Activated naive CD8-positive, alpha-beta T cell treated with anti-CD3 and anti-CD28 coated beads for 36 hours (primary cell): ENCODE measurements around the gene OSGIN1. TPM values are rescaled to one million over a fixed set of nuclear protein-coding genes. Genes with fewer than 3 reads are reported as not detected.
A peak's percentile ranks its signal among the peaks of the same experiment; 100 is the strongest.

ENCODE experiments used
- DNase-seq: peaks from one replicate; pipeline ENCODE4 v3.0.0; 2021
- H3K27ac Mint-ChIP-seq: one replicate; pipeline ENCODE4 v1.8.0; 2022; ENCODE audit warnings: mild to moderate bottlenecking, moderate library complexity, mixed read lengths
- H3K27me3 Mint-ChIP-seq: one replicate; pipeline ENCODE4 v1.8.0; 2022; ENCODE audit warnings: mild to moderate bottlenecking, mixed read lengths
- H3K36me3 Mint-ChIP-seq: one replicate; pipeline ENCODE4 v1.8.0; 2021; ENCODE audit warnings: mild to moderate bottlenecking, mixed read lengths
- H3K4me1 Mint-ChIP-seq: one replicate; pipeline ENCODE4 v1.8.0; 2021; ENCODE audit warnings: mixed read lengths
- H3K4me3 Mint-ChIP-seq: one replicate; pipeline ENCODE4 v1.8.0; 2022; ENCODE audit warnings: mild to moderate bottlenecking, moderate library complexity, mixed read lengths
- H3K9me3 Mint-ChIP-seq: one replicate; pipeline ENCODE4 v1.8.0; 2022; ENCODE audit warnings: mixed read lengths
- total RNA-seq, 2 experiments: library from RNA; stranded (reverse); gene quantifications; one replicate each; pipeline ENCODE4 v1.2.3, GENCODE V29; 2021

Gene OSGIN1
- total RNA-seq, 2 experiments from 2014 or later: 0.92 to 1.8 TPM

GRCh38 chr16:84005391-84005790 is 52.4 kb downstream of the OSGIN1 start:
- H3K36me3 Mint-ChIP-seq: no peaks in the 10 kb centered on the region
- H3K4me3 Mint-ChIP-seq: no peak overlapping the region
- H3K27ac Mint-ChIP-seq: no peak overlapping the region
- H3K27me3 Mint-ChIP-seq: peaks cover 3% of the 10 kb centered on the region
- no peaks in the 10 kb centered on the region for H3K4me1 Mint-ChIP-seq
- DNase-seq: no peak
- H3K9me3 Mint-ChIP-seq: no peaks in the 10 kb centered on the region

DNA sequence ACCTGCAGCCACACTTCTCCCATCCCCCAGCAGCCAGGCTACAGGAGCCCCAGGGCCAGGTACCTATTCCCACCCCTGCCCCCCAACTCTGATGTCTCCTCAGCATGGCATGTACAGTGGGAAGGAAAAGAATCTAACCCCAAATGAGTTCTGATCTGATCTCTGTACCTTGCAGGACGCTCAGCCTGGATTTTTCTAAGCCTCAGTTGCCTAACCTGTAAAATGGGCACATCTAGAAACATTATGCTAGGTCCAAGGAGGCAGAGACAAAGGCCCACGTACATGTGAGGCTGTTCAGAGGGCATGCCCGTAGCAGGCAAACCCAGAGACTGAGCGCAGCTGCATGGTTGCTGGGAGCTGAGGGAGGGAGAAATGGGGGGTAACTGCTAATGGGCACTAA is 54.5 kb downstream of the OSGIN1 start:
- Mint-ChIP-seq H3K9me3 (no peaks in the 10 kb centered on the region), H3K27ac (no peak overlapping the region), H3K36me3 (no peaks in the 10 kb centered on the region), H3K27me3 (peaks cover 7% of the 10 kb centered on the region), H3K4me3 (no peak overlapping the region), H3K4me1 (no peaks in the 10 kb centered on the region)
- DNase-seq: no peak

- H3K27me3 Mint-ChIP-seq: peaks cover 7% of the 10 kb centered on the region
These were observed 54.9 kb downstream of the OSGIN1 start for GRCh38 chr16:84007965-84008364.

DNA sequence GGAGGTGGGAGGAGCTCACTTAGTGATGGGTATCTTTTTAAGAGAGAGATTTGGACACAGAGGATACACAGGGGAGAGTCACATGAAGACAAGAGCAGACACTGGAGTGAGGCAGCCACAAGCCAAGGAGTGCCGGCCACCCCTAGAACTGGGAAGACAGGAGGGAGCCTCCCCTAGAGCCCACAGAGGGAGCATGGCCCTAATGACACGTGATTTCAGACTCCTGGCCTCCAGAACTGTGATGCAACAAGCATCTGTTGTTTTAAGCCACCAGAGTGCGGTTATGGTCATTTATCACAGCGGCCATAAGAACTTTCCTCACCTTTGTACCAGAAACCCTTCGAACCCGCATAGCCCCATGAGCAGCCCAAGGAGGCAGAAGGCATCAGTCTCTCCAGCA is 56.2 kb downstream of the OSGIN1 start:
- Mint-ChIP-seq H3K36me3 (no peaks in the 10 kb centered on the region), H3K27me3 (peaks cover 7% of the 10 kb centered on the region), H3K9me3 (no peaks in the 10 kb centered on the region), H3K4me1 (peaks cover 3% of the 10 kb centered on the region), H3K4me3 (no peak overlapping the region), H3K27ac (no peak overlapping the region)
- no peak for DNase-seq

More at GRCh38 chr16:84007965-84008364, 54.9 kb downstream of the OSGIN1 start:
- Mint-ChIP-seq H3K36me3 (no peaks in the 10 kb centered on the region), H3K27ac (no peak overlapping the region), H3K4me1 (no peaks in the 10 kb centered on the region), H3K4me3 (no peak overlapping the region), H3K9me3 (no peaks in the 10 kb centered on the region)
- no peak for DNase-seq

DNA sequence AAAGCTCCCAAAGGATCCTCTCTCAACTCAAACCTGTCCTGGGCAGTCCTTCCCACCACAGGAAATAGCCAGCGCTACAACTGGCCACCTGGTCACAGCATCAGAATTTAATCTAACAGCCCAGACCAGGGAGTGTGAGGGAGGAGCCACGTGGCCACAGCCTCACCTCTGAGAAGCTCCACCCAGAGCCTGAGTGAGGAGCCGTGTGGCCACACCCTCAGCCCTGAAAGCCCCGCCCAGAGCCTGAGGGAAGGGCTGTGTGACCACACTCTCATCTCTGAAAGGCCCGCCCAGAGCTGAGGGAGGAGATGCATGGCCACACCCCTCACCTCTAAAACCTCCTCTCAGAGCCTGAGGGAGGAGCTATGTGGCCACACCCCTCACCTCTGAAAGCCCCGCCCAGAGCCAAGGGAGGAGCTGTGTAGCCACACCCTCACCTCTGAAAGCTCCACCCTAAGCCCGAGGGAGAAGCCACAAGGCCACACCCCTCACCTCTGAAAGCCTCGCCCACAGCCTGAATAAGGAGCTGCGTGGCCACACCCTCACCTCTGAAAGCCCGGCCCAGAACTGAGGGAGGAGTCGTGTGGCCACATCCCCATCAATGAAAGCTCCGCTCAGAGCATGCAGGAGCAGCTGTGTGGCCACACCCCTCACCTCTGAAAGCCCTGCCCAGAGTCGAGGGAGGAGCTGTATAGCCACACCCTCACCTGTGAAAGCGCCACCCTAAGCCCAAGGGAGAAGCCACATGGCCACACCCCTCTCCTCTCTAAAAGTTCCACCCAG is 60.9 kb downstream of the OSGIN1 start:
- Mint-ChIP-seq H3K9me3 (no peaks in the 10 kb centered on the region), H3K4me1 (peaks cover 5% of the 10 kb centered on the region), H3K36me3 (no peaks in the 10 kb centered on the region), H3K4me3 (no peak overlapping the region), H3K27ac (no peak overlapping the region), H3K27me3 (peaks cover 11% of the 10 kb centered on the region)
- DNase-seq: peak; percentile 76

DNA sequence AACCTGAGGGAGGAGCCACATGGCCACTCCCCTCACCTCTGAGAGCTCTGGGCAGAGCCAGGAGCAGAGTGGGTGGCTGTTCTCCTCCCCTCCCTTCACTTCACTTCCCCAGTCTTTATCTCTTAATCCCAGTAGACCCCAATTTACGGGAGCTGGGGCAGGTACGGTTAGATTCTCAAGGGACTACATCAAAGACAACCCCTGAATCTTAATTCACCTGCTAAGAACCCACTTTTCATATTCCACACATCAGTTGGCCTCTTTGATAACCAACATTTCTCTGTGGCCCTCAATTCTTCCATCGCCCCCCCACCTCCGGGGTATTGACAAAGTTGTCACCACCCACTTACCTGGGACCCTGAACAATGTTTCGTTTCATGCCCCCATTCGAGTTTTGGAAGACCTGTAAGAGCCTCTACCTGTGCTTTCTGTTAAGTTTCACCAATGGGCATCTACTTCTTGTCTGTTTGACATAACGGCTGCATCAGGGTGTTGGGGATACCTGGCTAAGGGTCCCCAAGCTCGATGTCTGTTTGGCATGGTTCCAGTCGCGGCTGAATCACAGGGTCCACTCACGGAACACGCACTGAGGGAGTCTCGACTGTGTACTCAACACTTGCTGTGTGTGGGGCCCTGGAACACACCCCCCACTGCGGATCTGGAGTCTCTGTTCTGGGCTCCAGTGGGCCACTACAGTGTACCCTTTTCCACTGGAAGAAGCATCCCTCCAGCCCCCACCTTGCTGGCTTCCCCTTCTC is 61.7 kb downstream of the OSGIN1 start:
- Mint-ChIP-seq H3K36me3 (no peaks in the 10 kb centered on the region), H3K27me3 (peaks cover 16% of the 10 kb centered on the region), H3K9me3 (no peaks in the 10 kb centered on the region), H3K27ac (no peak overlapping the region), H3K4me3 (no peak overlapping the region), H3K4me1 (peaks cover 5% of the 10 kb centered on the region)
- no peak for DNase-seq

DNA sequence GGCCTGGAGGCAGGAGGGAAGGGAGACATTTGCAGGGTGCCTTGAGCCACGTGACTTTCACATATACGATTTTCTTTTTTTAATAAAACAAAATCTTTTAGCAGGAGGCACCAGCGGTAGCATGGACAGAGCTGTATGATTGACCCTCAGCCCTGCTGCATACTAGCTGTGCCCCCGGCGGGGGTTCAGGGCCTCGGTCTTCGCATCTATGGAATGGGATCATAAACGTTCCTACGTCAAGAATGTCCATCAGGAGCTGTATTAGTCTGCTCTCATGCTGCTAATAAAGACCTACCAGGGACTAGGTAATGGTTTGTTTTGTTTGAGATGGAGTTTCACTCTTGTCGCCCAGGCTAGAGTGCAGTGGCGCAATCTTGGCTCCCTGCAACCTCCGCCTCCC is 62.4 kb downstream of the OSGIN1 start:
- H3K27ac Mint-ChIP-seq: no peak overlapping the region
- H3K4me3 Mint-ChIP-seq: no peak overlapping the region
- H3K27me3 Mint-ChIP-seq: peaks cover 16% of the 10 kb centered on the region
- H3K36me3 Mint-ChIP-seq: no peaks in the 10 kb centered on the region
- DNase-seq: no peak
- no peaks in the 10 kb centered on the region for H3K9me3 Mint-ChIP-seq
- H3K4me1 Mint-ChIP-seq: peaks cover 5% of the 10 kb centered on the region

Other genes with a start within 250 kb of the OSGIN1 start
- 10 to 100 TPM; 70.6 to 82.0 TPM for gene HSBP1, start 145.3 kb upstream of the OSGIN1 start, total RNA-seq
- 1 to 10 TPM; 2.4 TPM for gene MLYCD, start 54.1 kb upstream of the OSGIN1 start, total RNA-seq
- not detected for gene NECAB2, start 15.0 kb downstream of the OSGIN1 start, total RNA-seq
- not detected for gene SLC38A8, start 89.6 kb downstream of the OSGIN1 start, total RNA-seq
- gene MBTPS1, start 163.7 kb downstream of the OSGIN1 start, total RNA-seq: 10 to 100 TPM; 29.6 to 30.2 TPM
- gene HSDL1, start 191.9 kb downstream of the OSGIN1 start, total RNA-seq: 10 to 100 TPM; 13.2 to 13.9 TPM
- gene DNAAF1, start 192.1 kb downstream of the OSGIN1 start, total RNA-seq: under 1 TPM in 1 of 2 experiments, not detected in 1; 0.33 TPM
- 10 to 100 TPM; 53.8 to 54.3 TPM for gene TAF1C, start 233.8 kb downstream of the OSGIN1 start, total RNA-seq
- 1 to 10 TPM in 1 of 2 experiments, under 1 TPM in 1; 0.66 to 1.5 TPM for gene ADAD2, start 237.9 kb downstream of the OSGIN1 start, total RNA-seq